Mesothelial cell of epicardium (in vitro differentiated cells): Measurements from ENCODE around the gene ST3GAL3. TPM values are rescaled to one million over a fixed set of nuclear protein-coding genes. Genes with fewer than 3 reads are reported as not detected.
"Not testable (repeated sequence)": the region's sequence is repeated elsewhere in the genome, so short reads cannot be mapped to it uniquely, and the experiment has no call there.

Source experiments
- DNase-seq, 2 experiments: peaks; one replicate each; pipeline ENCODE4 v3.0.0; 2021; ENCODE audit warnings: low spot score in 2 of 2; ENCODE audit not compliant: unreplicated experiment in 2 of 2
- H3K27ac Mint-ChIP-seq: 2 replicates; pipeline ENCODE4 v1.8.0; 2021; ENCODE audit warnings: mixed read lengths
- H3K27me3 Mint-ChIP-seq: 2 replicates; pipeline ENCODE4 v1.8.0; 2021; ENCODE audit warnings: low read depth, mixed read lengths
- H3K36me3 Mint-ChIP-seq: 2 replicates; pipeline ENCODE4 v1.8.0; 2021; ENCODE audit warnings: mixed read lengths
- H3K4me1 Mint-ChIP-seq: 2 replicates; pipeline ENCODE4 v1.8.0; 2021; ENCODE audit warnings: mixed read lengths
- H3K4me3 Mint-ChIP-seq: 2 replicates; pipeline ENCODE4 v1.8.0; 2021; ENCODE audit warnings: mild to moderate bottlenecking, moderate library complexity, mixed read lengths
- H3K9me3 Mint-ChIP-seq: 2 replicates; pipeline ENCODE4 v1.8.0; 2021; ENCODE audit warnings: mixed read lengths
- CTCF ChIP-seq: fragments of 200-600 bp; sonication (generic); IDR thresholded peaks from one replicate; pipeline ENCODE4 v1.5.0; 2021; ENCODE audit warnings: antibody characterized with exemption; ENCODE audit not compliant: unreplicated experiment
- total RNA-seq: library from RNA; stranded (reverse); gene quantifications from 3 replicates; pipeline ENCODE4 v1.2.1, GENCODE V29; 2021

ST3GAL3 gene
- total RNA-seq, 1 donor from 2014 or later = 31.0 TPM

- DNase-seq = no peak
- H3K4me1 Mint-ChIP-seq = peaks cover 18% of the 10 kb centered on the region
- H3K27ac Mint-ChIP-seq = peak overlapping the region; percentile 78
- H3K27me3 Mint-ChIP-seq = no peaks in the 10 kb centered on the region
- H3K36me3 Mint-ChIP-seq = peaks cover 12% of the 10 kb centered on the region
- TF ChIP-seq CTCF = no peak
- H3K9me3 Mint-ChIP-seq = no peaks in the 10 kb centered on the region
- peak overlapping the region; percentile 90 for H3K4me3 Mint-ChIP-seq
These were observed 670 bp downstream of the ST3GAL3 start for GRCh38 chr1:43708002-43708410.

GRCh38 chr1:43711049-43711448 is 3.7 kb downstream of the ST3GAL3 start:
- no peak for TF ChIP-seq CTCF
- Mint-ChIP-seq H3K27me3 (no peaks in the 10 kb centered on the region), H3K4me3 (no peak overlapping the region), H3K36me3 (peaks cover 2% of the 10 kb centered on the region), H3K4me1 (peaks cover 18% of the 10 kb centered on the region), H3K27ac (no peak overlapping the region), H3K9me3 (no peaks in the 10 kb centered on the region)
- DNase-seq = no peak

DNA sequence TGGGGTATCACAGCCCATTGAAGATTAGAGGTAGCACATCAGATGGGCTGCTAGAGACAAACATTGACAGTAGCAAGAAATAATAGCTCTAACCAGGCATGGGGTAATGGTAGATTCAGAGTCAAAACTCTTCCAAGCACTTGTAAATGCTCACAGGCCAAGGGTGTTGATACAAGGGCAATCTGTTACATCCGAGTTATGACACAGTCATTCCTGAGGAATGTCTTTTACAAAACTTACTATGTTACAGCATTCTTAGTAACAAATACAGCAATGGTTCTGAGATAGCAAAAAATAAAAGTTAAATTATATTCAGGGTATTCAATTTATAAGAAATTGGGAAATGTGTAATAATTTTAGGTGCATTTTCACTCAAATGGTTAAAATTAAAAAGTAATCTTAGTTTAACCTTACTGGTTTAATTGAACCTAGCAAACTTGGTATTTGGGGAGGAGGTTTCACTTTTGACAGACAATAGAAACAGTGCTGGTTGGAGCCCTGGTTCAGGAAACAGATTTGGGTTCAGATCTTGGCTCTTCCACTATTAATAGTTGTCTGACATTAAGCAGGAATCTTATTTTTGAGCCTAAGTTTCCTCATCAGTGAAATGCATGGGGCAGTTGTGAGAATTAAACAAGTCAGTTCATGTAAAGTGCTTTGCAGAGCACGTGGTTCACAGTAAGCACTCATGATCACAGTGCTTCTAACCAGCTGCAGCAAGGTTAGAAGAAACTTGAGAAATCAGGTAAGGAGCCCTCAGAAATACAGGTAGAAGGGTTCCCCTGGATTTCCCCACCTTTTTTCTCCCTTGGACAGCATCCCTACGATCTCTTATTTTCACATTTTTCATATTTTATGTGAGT is 4.4 kb downstream of the ST3GAL3 start:
- Mint-ChIP-seq H3K27ac (no peak overlapping the region), H3K9me3 (no peaks in the 10 kb centered on the region), H3K36me3 (peaks cover 2% of the 10 kb centered on the region), H3K27me3 (no peaks in the 10 kb centered on the region), H3K4me1 (peaks cover 14% of the 10 kb centered on the region), H3K4me3 (no peak overlapping the region)
- DNase-seq = no peak
- no peak for TF ChIP-seq CTCF

GRCh38 chr1:43716559-43717281 is 9.4 kb downstream of the ST3GAL3 start:
- Mint-ChIP-seq H3K4me1 (peaks cover 3% of the 10 kb centered on the region), H3K4me3 (no peak overlapping the region), H3K27ac (no peak overlapping the region), H3K36me3 (no peaks in the 10 kb centered on the region), H3K9me3 (no peaks in the 10 kb centered on the region), H3K27me3 (no peaks in the 10 kb centered on the region)
- no peak for DNase-seq
- TF ChIP-seq CTCF = no peak

DNA sequence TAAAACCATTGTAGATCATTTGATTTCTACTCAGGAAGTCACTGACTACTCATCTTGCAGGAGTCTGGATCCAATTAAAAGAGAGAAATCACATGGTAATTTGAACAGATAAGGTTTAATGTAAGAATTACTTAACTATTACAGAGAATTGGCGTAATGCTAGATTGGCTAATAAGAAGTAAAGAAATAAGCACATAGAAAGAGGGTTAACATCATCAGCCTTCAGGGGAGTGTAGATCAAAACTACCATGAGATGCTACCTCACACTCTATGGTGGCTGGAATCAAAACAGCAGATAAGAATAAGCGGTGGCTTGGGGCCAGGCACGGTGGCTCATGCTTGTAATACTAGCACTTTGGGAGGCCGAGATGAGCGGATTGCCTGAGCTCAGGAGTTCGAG is 11.7 kb downstream of the ST3GAL3 start:
- peaks cover 3% of the 10 kb centered on the region for H3K4me1 Mint-ChIP-seq
- H3K9me3 Mint-ChIP-seq = no peaks in the 10 kb centered on the region
- TF ChIP-seq CTCF = no peak
- H3K4me3 Mint-ChIP-seq = no peak overlapping the region
- peaks cover 3% of the 10 kb centered on the region for H3K36me3 Mint-ChIP-seq
- DNase-seq = no peak
- H3K27me3 Mint-ChIP-seq = no peaks in the 10 kb centered on the region
- H3K27ac Mint-ChIP-seq = peak overlapping the region; percentile 12

DNA sequence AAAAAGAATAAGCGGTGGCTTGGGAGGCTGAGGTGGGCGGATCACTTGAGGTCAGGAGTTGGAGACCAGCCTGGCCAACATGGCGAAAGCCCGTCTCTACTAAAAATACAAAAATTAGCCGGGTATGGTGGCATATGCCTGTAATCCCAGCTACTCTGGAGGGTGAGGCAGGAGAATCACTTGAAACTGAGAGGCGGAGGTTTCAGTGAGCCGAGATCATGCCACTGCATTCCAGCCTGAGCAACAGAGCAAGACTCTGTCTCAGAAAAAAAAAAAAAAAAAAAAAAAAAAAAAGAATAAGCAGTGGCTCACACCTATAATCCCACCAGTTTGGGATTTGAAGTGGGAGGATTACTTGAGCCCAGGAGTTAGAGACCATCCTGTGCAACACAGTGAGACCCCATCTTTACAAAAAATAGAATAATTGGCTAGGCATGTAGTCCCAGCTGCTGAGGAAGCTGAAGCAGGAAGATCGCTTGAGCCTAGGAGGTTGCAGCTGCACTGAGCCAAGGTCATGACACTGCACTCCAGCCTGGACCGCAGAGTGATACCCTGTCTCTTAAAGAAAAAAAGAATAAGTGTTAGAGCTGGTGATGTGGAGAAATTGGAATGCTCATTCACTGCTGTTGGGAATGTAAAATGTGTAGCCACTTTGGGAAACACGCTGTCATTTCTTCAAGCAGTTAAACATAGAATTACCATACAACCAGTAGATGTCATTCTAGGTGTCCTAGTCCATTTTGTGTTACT is 12.5 kb downstream of the ST3GAL3 start:
- H3K9me3 Mint-ChIP-seq, H3K27me3 Mint-ChIP-seq, H3K27ac Mint-ChIP-seq: not testable (repeated sequence)

More for the DNA sequence above, 12.5 kb downstream of the ST3GAL3 start:
- H3K4me3 Mint-ChIP-seq, DNase-seq, H3K36me3 Mint-ChIP-seq, H3K4me1 Mint-ChIP-seq: not testable (repeated sequence)
